ENCODE measurements around the gene ZBTB16. TPM values are rescaled to one million over a fixed set of nuclear protein-coding genes. Genes with fewer than 3 reads are reported as not detected.

ZBTB16 gene
- total and polyA plus RNA-seq, 7 donors = 9.9 to 197 (median 99.5) TPM

GRCh38 chr11:114221037-114221436 lies 161.5 kb downstream of the ZBTB16 start:
- Histone ChIP-seq H3K27me3 (no peaks in the 10 kb centered on the region), H3K27ac (peak overlapping the region in 2 of 4 donors; percentile 61 to 70), H3K36me3 (peaks cover 0 to 44% (median 7%) of the 10 kb centered on the region in 4 donors), H3K4me3 (no peak overlapping the region), H3K9me3 (no peaks in the 10 kb centered on the region), H3K4me1 (peaks cover 0 to 57% (median 51%) of the 10 kb centered on the region in 4 donors)
- TF ChIP-seq CTCF (IDR thresholded peaks at IDR 0.05) (no peak), EP300 (IDR thresholded peaks at IDR 0.05) (no peak), POLR2A (IDR thresholded peaks at IDR 0.05) (no peak), POLR2AphosphoS5 (IDR thresholded peaks at IDR 0.05) (no peak)
- intact Hi-C loops (cut with DNase I) = no loop called here
- DNase-seq = no peak
- 90 to 96% methylated on average over 2 of the region's 2 CpGs for WGBS, 2 donors

GRCh38 chr11:114225661-114226060 lies 166.2 kb downstream of the ZBTB16 start:
- intact Hi-C loops (cut with DNase I) = no loop called here
- Histone ChIP-seq H3K36me3 (peaks cover 0 to 56% (median 12%) of the 10 kb centered on the region in 4 donors), H3K27me3 (no peaks in the 10 kb centered on the region), H3K27ac (no peak overlapping the region), H3K4me1 (peaks cover 0 to 44% (median 40%) of the 10 kb centered on the region in 4 donors), H3K4me3 (no peak overlapping the region), H3K9me3 (no peaks in the 10 kb centered on the region)
- TF ChIP-seq POLR2A (IDR thresholded peaks at IDR 0.05) (no peak), EP300 (IDR thresholded peaks at IDR 0.05) (no peak), POLR2AphosphoS5 (IDR thresholded peaks at IDR 0.05) (no peak)
- 65 to 77% methylated on average over 1 of the region's 1 CpG for WGBS, 2 donors
- DNase-seq = no peak

DNA sequence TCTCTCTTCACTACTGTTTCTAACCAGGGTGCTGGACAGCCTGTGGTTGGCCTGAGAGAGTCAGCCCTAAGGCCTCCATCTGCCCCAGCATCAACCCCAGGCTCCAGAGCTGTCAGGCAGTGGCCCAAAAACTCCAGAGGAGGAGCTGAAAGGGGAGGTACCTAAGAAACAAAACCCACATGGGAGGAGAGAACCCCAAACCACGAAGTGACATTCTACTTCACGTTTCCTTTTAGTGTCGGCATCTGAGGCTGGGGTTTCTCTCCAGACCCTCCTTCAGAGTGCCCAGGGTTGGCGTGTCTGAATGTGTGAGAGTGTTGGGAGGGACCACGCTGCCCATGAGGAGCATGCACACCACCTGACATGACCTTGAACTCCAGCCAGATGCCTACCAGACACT lies 166.8 kb downstream of the ZBTB16 start:
- Histone ChIP-seq H3K4me1 (peaks cover 0 to 46% (median 38%) of the 10 kb centered on the region in 4 donors), H3K4me3 (no peak overlapping the region), H3K27ac (no peak overlapping the region), H3K36me3 (peaks cover 0 to 56% (median 12%) of the 10 kb centered on the region in 4 donors), H3K27me3 (no peaks in the 10 kb centered on the region), H3K9me3 (no peaks in the 10 kb centered on the region)
- 64 to 85% methylated on average over 5 of the region's 5 CpGs for WGBS, 2 donors
- DNase-seq = no peak
- no peak for TF ChIP-seq POLR2A (IDR thresholded peaks at IDR 0.05)
- TF ChIP-seq EP300 (IDR thresholded peaks at IDR 0.05) = no peak
- TF ChIP-seq CTCF (IDR thresholded peaks at IDR 0.05) = no peak
- no peak for TF ChIP-seq POLR2AphosphoS5 (IDR thresholded peaks at IDR 0.05)
- intact Hi-C loops (cut with DNase I) = no loop called here

GRCh38 chr11:114228435-114229411 lies 169.2 kb downstream of the ZBTB16 start:
- Histone ChIP-seq H3K36me3 (peaks cover 0 to 35% (median 7%) of the 10 kb centered on the region in 4 donors), H3K9me3 (no peaks in the 10 kb centered on the region), H3K4me1 (peaks cover 0 to 61% (median 55%) of the 10 kb centered on the region in 4 donors), H3K27ac (peak overlapping the region in 2 of 4 donors; percentile 21 to 44), H3K4me3 (peak overlapping the region in 2 of 4 donors; percentile 4 to 6), H3K27me3 (no peaks in the 10 kb centered on the region)
- DNase-seq = peak; percentile 66
- WGBS, 2 donors = 80% methylated on average over 24 of the region's 24 CpGs
- no peak for TF ChIP-seq CTCF (IDR thresholded peaks at IDR 0.05)
- intact Hi-C loops (cut with DNase I) = no loop called here

DNA sequence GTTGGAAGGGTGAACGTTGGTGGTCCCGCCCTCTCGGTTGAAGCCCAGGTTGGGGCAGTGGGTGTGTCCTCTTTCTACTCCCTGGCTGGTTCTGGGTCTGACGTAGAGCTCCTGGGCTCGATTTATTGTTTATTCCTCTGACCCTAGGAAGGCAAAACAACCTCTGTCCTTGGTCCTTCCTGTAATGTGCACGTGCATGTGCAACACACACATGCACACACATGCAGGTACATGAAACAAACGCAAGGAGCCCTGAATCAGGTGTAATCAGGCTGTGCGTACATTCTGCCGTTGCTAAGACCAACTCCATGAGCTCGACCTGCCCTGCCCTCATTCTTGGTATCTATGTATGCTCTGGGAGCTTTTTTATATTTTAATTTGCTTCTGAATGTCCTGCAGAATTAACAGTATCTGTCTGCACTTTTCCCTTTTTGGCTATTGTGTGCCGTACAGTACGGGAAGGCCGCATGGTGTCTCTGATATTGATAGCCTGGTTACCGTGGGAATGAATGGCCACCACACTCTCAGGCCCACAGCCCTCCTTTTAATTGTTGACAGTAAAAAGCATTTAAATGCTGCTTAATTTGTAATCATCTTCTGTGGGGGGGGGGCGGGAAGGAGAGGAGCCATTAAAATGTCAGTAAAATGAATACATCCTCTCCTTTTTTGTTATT lies 170.7 kb downstream of the ZBTB16 start:
- Histone ChIP-seq H3K4me3 (no peak overlapping the region), H3K36me3 (peaks cover 0 to 27% (median 7%) of the 10 kb centered on the region in 4 donors), H3K27ac (no peak overlapping the region), H3K9me3 (no peaks in the 10 kb centered on the region), H3K4me1 (peaks cover 0 to 66% (median 57%) of the 10 kb centered on the region in 4 donors), H3K27me3 (no peaks in the 10 kb centered on the region)
- no peak for DNase-seq
- TF ChIP-seq EP300 (IDR thresholded peaks at IDR 0.05) (no peak), CTCF (IDR thresholded peaks at IDR 0.05) (no peak), POLR2A (IDR thresholded peaks at IDR 0.05) (no peak), POLR2AphosphoS5 (IDR thresholded peaks at IDR 0.05) (no peak)
- 80 to 86% methylated on average over 15 of the region's 15 CpGs for WGBS, 2 donors
- intact Hi-C loops (cut with DNase I) = no loop called here

Measured in sigmoid colon (tissue), 7 donors.